HG02885 (cell line): ENCODE results near the gene COL4A1.

ENCODE experiments used
- ATAC-seq: cut with Tn5 transposase; IDR thresholded peaks from one replicate; pipeline ENCODE4 v1.9.1; 2021; ENCODE audit warnings: mild to moderate bottlenecking; ENCODE audit not compliant: unreplicated experiment, poor library complexity

COL4A1 gene

GRCh38 chr13:110182461-110182860 lies 124.5 kb downstream of the COL4A1 start:
- no peak for ATAC-seq

GRCh38 chr13:110182003-110182402 lies 125.0 kb downstream of the COL4A1 start:
- no peak for ATAC-seq

GRCh38 chr13:110179857-110180147 lies 127.2 kb downstream of the COL4A1 start:
- no peak for ATAC-seq

GRCh38 chr13:110179116-110179856 lies 127.7 kb downstream of the COL4A1 start:
- no peak for ATAC-seq

- ATAC-seq = no peak
Measured at GRCh38 chr13:110177790-110178189, 129.2 kb downstream of the COL4A1 start.

GRCh38 chr13:110176431-110176830 lies 130.5 kb downstream of the COL4A1 start:
- no peak for ATAC-seq

GRCh38 chr13:110173247-110173818 lies 133.6 kb downstream of the COL4A1 start:
- ATAC-seq = no peak

GRCh38 chr13:110170882-110171281 lies 136.1 kb downstream of the COL4A1 start:
- ATAC-seq = no peak

GRCh38 chr13:110170020-110170790 lies 136.8 kb downstream of the COL4A1 start:
- no peak for ATAC-seq

GRCh38 chr13:110168999-110169933 lies 137.7 kb downstream of the COL4A1 start:
- no peak for ATAC-seq

GRCh38 chr13:110166598-110166997 lies 140.4 kb downstream of the COL4A1 start:
- ATAC-seq = no peak

GRCh38 chr13:110164706-110165105 lies 142.3 kb downstream of the COL4A1 start:
- ATAC-seq = no peak

GRCh38 chr13:110162866-110163658 lies 143.9 kb downstream of the COL4A1 start:
- ATAC-seq = no peak

GRCh38 chr13:110162053-110162452 lies 144.9 kb downstream of the COL4A1 start:
- ATAC-seq = no peak

- no peak for ATAC-seq
Measured at GRCh38 chr13:110161112-110161882, 145.7 kb downstream of the COL4A1 start.

GRCh38 chr13:110158226-110158625 lies 148.7 kb downstream of the COL4A1 start:
- ATAC-seq = no peak

GRCh38 chr13:110157718-110158117 lies 149.2 kb downstream of the COL4A1 start:
- no peak for ATAC-seq

GRCh38 chr13:110156301-110157049 lies 150.5 kb downstream of the COL4A1 start:
- ATAC-seq = no peak
